ENCODE data around the gene PCSK9. TPM values are rescaled to one million over a fixed set of nuclear protein-coding genes. Genes with fewer than 3 reads are reported as not detected.

The PCSK9 gene
- total RNA-seq, 1 experiment from 2014 or later = 38.9 TPM

DNA sequence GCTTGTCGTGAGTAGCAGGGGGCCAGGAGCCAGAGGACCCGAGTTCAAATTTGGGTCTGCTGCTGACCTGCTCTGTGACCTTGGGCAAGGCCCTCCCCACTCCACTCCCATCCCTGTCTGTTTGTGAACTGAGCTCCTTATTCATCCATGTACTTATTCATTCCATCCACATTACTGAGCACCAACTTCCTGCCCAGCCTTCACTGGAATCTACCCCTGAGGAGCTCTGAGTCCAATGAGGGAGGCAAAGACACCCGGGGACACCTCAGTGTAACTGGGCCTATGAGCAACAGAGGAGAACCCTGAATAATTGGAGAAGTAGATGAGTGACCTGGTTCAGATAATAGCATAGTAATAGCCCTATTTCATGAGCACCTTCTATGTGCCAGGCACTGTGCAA, 31.7 kb upstream of the PCSK9 start:
- H3K36me3 ChIP-seq (ENCODE audit: insufficient read depth, low read length, poor library complexity, severe bottlenecking) = no peaks in the 10 kb centered on the region
- no peak for TF ChIP-seq EZH2 (IDR thresholded peaks at IDR 0.05; ENCODE audit: borderline replicate concordance, low read depth, low read length, poor library complexity, severe bottlenecking)
- CTCF ChIA-PET = no interaction called here
- intact Hi-C loops (cut with micrococcal nuclease; ENCODE audit: unreplicated experiment) = no loop called here
- H3K27ac ChIP-seq (ENCODE audit: low read depth, low read length, poor library complexity, severe bottlenecking) = no peak overlapping the region
- POLR2A ChIA-PET (ENCODE audit: low non-redundant PET) = no interaction called here
- no peaks in the 10 kb centered on the region for H3K4me1 ChIP-seq (ENCODE audit: insufficient read depth, low read length, poor library complexity, severe bottlenecking)
- DNase-seq (ENCODE audit: low spot score) = no peak
- BruUV-seq (replicated peaks) = no TSS peak
- H3K9me3 ChIP-seq (ENCODE audit: low read depth, low read length, poor library complexity, severe bottlenecking) = no peaks in the 10 kb centered on the region
- H3K4me3 ChIP-seq (ENCODE audit: low read depth, low read length, poor library complexity, severe bottlenecking) = no peak overlapping the region
- H3K27me3 ChIP-seq (replicated peaks; ENCODE audit: insufficient read depth, low read depth, low read length, poor library complexity) = no peaks in the 10 kb centered on the region

DNA sequence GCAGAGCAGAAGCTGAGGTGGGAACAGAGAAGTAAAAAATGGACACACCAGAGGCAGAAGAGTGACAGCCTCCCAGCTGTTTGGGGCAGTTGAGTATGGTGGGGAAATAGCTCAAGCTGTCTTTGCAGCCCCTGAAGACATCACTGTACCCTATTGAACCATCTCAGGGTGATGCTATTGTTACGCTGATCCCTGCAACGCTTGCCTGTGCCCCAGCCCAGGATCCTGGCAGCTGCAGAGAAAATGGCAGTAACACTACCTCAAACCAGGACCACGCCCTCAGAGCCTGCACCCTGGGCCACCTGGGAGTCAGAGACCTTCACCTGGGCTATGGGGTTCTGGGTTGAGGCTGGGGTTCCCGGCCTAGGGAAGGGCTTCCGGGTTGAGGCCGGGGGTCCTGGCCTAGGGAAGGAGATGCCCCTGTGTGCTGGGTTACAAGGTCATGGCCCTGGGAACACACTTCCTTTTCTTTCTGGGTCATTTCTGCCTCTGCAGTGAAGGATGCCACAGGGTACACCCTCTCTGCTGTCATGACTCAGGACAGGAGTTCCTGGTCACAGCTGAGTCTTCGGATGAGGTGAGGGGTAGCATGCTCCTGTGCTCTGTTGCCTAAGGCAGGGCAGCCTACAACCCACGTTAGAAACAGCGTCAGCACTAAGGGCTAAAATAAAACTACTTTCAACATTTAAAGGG, 29.0 kb upstream of the PCSK9 start:
- DNase-seq (ENCODE audit: low spot score) = no peak
- CTCF ChIA-PET = no interaction called here
- intact Hi-C loops (cut with micrococcal nuclease; ENCODE audit: unreplicated experiment) = no loop called here
- Histone ChIP-seq H3K27me3 (replicated peaks; ENCODE audit: insufficient read depth, low read depth, low read length, poor library complexity) (no peaks in the 10 kb centered on the region), H3K27ac (ENCODE audit: low read depth, low read length, poor library complexity, severe bottlenecking) (no peak overlapping the region), H3K4me1 (ENCODE audit: insufficient read depth, low read length, poor library complexity, severe bottlenecking) (no peaks in the 10 kb centered on the region), H3K36me3 (ENCODE audit: insufficient read depth, low read length, poor library complexity, severe bottlenecking) (no peaks in the 10 kb centered on the region), H3K4me3 (ENCODE audit: low read depth, low read length, poor library complexity, severe bottlenecking) (no peak overlapping the region), H3K9me3 (ENCODE audit: low read depth, low read length, poor library complexity, severe bottlenecking) (no peaks in the 10 kb centered on the region)
- no TSS peak for BruUV-seq (replicated peaks)
- no peak for TF ChIP-seq EZH2 (IDR thresholded peaks at IDR 0.05; ENCODE audit: borderline replicate concordance, low read depth, low read length, poor library complexity, severe bottlenecking)
- TF ChIP-seq, protein P1, sequence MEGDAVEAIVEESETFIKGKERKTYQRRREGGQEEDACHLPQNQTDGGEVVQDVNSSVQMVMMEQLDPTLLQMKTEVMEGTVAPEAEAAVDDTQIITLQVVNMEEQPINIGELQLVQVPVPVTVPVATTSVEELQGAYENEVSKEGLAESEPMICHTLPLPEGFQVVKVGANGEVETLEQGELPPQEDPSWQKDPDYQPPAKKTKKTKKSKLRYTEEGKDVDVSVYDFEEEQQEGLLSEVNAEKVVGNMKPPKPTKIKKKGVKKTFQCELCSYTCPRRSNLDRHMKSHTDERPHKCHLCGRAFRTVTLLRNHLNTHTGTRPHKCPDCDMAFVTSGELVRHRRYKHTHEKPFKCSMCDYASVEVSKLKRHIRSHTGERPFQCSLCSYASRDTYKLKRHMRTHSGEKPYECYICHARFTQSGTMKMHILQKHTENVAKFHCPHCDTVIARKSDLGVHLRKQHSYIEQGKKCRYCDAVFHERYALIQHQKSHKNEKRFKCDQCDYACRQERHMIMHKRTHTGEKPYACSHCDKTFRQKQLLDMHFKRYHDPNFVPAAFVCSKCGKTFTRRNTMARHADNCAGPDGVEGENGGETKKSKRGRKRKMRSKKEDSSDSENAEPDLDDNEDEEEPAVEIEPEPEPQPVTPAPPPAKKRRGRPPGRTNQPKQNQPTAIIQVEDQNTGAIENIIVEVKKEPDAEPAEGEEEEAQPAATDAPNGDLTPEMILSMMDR (conservative IDR thresholded peaks at IDR 0.05; ENCODE audit: low read depth, low read length) = no peak
- POLR2A ChIA-PET (ENCODE audit: low non-redundant PET) = no interaction called here

DNA sequence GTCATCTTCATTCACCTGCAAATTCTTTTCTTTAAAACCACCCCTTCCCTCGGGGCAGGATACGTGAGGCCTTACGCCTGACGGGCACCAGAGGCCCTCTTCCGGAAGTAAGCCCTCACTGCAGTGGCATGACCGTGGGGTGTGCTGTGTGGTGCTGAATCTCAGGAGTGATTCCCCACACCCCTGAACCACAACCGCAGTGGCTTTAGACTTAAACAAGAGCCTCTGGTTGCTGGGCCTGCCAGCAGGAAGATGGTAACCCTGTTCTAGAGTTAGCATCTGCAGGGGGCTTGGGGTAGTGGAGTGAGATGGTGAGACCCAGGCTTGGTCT, 28.5 kb upstream of the PCSK9 start:
- TF ChIP-seq, protein P1 (conservative IDR thresholded peaks at IDR 0.05; ENCODE audit: low read depth, low read length) = no peak
- TF ChIP-seq EZH2 (IDR thresholded peaks at IDR 0.05; ENCODE audit: borderline replicate concordance, low read depth, low read length, poor library complexity, severe bottlenecking) = no peak
- Histone ChIP-seq H3K36me3 (ENCODE audit: insufficient read depth, low read length, poor library complexity, severe bottlenecking) (no peaks in the 10 kb centered on the region), H3K27me3 (replicated peaks; ENCODE audit: insufficient read depth, low read depth, low read length, poor library complexity) (peaks cover under 1% of the 10 kb centered on the region), H3K27ac (ENCODE audit: low read depth, low read length, poor library complexity, severe bottlenecking) (no peak overlapping the region), H3K4me3 (ENCODE audit: low read depth, low read length, poor library complexity, severe bottlenecking) (no peak overlapping the region), H3K4me1 (ENCODE audit: insufficient read depth, low read length, poor library complexity, severe bottlenecking) (no peaks in the 10 kb centered on the region), H3K9me3 (ENCODE audit: low read depth, low read length, poor library complexity, severe bottlenecking) (no peaks in the 10 kb centered on the region)
- intact Hi-C loops (cut with micrococcal nuclease; ENCODE audit: unreplicated experiment) = no loop called here
- no TSS peak for BruUV-seq (replicated peaks)
- POLR2A ChIA-PET (ENCODE audit: low non-redundant PET) = no interaction called here
- CTCF ChIA-PET = no interaction called here
- DNase-seq (ENCODE audit: low spot score) = no peak

DNA sequence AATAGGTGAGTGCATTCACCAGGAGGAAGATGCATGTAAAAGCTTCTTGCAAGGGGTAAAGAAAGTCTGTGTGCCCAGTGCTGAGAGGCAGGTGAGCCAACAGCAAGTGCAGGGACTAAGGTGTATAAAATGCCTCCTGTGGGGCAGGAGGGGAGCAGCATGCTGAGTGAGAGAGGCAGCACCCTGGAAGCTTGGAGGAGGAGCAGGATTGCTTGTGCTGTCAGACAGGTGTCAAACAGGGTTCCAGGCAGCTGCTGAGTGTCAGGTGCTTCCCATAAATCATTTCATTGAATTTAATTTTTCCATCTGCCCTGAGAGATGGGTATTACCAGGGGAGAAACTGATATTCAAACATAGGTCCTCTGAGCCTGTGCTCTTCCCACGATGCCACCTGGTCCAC, 26.7 kb upstream of the PCSK9 start:
- peaks cover 5% of the 10 kb centered on the region for H3K27me3 ChIP-seq (replicated peaks; ENCODE audit: insufficient read depth, low read depth, low read length, poor library complexity)
- ChIA-PET CTCF (no interaction called here), POLR2A (ENCODE audit: low non-redundant PET) (no interaction called here)
- DNase-seq (ENCODE audit: low spot score) = no peak
- H3K4me1 ChIP-seq (ENCODE audit: insufficient read depth, low read length, poor library complexity, severe bottlenecking) = no peaks in the 10 kb centered on the region
- H3K36me3 ChIP-seq (ENCODE audit: insufficient read depth, low read length, poor library complexity, severe bottlenecking) = no peaks in the 10 kb centered on the region
- no peak overlapping the region for H3K4me3 ChIP-seq (ENCODE audit: low read depth, low read length, poor library complexity, severe bottlenecking)
- TF ChIP-seq EZH2 (IDR thresholded peaks at IDR 0.05; ENCODE audit: borderline replicate concordance, low read depth, low read length, poor library complexity, severe bottlenecking) = no peak
- TF ChIP-seq, protein P1 (conservative IDR thresholded peaks at IDR 0.05; ENCODE audit: low read depth, low read length) = no peak
- no TSS peak for BruUV-seq (replicated peaks)
- no peaks in the 10 kb centered on the region for H3K9me3 ChIP-seq (ENCODE audit: low read depth, low read length, poor library complexity, severe bottlenecking)
- intact Hi-C loops (cut with micrococcal nuclease; ENCODE audit: unreplicated experiment) = no loop called here
- no peak overlapping the region for H3K27ac ChIP-seq (ENCODE audit: low read depth, low read length, poor library complexity, severe bottlenecking)

Data from A673 (cell line).